IMR-90 (cell line): ENCODE measurements around the gene GJD2. TPM values are rescaled to one million over a fixed set of nuclear protein-coding genes. Genes with fewer than 3 reads are reported as not detected.

Experiments used
- ATAC-seq: fragments of 200-7000 bp; cut with Tn5 transposase; 2 replicates; pipeline ENCODE4 v1.9.1; 2020; ENCODE audit warnings: low read depth, mild to moderate bottlenecking, moderate library complexity
- BruUV-seq: library from RNA; stranded (reverse); fragments of 400-500 nt; replicated peaks from 2 replicates; lab custom pipeline; 2021; lab: Mats Ljungman, UMichigan
- CTCF ChIA-PET: fragments of 300-600 bp; formaldehyde crosslinking; extraction: SDS; loops from one replicate; lab custom pipeline; 2021; ENCODE audit warnings: antibody characterized with exemption; lab: Yijun Ruan, JAX
- POLR2A ChIA-PET: fragments of 300-600 bp; sonication (Branson Sonifier 250); formaldehyde crosslinking; loops from one replicate; lab custom pipeline; 2022; ENCODE audit warnings: antibody characterized with exemption; ENCODE audit not compliant: unreplicated experiment; lab: Charles Lee
- DNase-seq: peaks from one replicate; pipeline ENCODE4 v3.0.0; 2013
- H2AFZ ChIP-seq: replicated peaks from 2 replicates; pipeline ENCODE3; 2013; ENCODE audit warnings: low read length, mild to moderate bottlenecking; ENCODE audit not compliant: poor library complexity
- H2AK5ac ChIP-seq: 2 replicates; pipeline ENCODE4 v1.6.1; 2013; ENCODE audit warnings: low read depth, low read length, inconsistent platforms
- H2AK9ac ChIP-seq: replicated peaks from 2 replicates; pipeline ENCODE3; 2013; ENCODE audit warnings: mild to moderate bottlenecking, low read depth, low read length, moderate library complexity; ENCODE audit not compliant: poor library complexity
- H2BK120ac ChIP-seq: 2 replicates; pipeline ENCODE4 v1.6.1; 2013; ENCODE audit warnings: low read depth, low read length, inconsistent platforms
- H2BK15ac ChIP-seq: 3 replicates; pipeline ENCODE4 v1.6.1; 2013; ENCODE audit warnings: low read depth, low read length, inconsistent platforms
- H2BK20ac ChIP-seq: 2 replicates; pipeline ENCODE4 v1.6.1; 2013; ENCODE audit warnings: low read depth, mild to moderate bottlenecking, inconsistent platforms, low read length, moderate library complexity
- H2BK5ac ChIP-seq: 2 replicates; pipeline ENCODE4 v1.6.1; 2013; ENCODE audit warnings: mild to moderate bottlenecking, low read depth, low read length, inconsistent platforms; ENCODE audit not compliant: poor library complexity, severe bottlenecking
- H3K14ac ChIP-seq: replicated peaks from 2 replicates; pipeline ENCODE4 v1.6.1; 2013; ENCODE audit warnings: low read depth, low read length, inconsistent platforms
- H3K18ac ChIP-seq: 2 replicates; pipeline ENCODE4 v1.6.1; 2013; ENCODE audit warnings: low read depth, low read length, control low read depth
- H3K23ac ChIP-seq: 2 replicates; pipeline ENCODE4 v1.6.1; 2013; ENCODE audit warnings: low read depth, low read length, inconsistent platforms
- H3K27ac ChIP-seq: 2 replicates; pipeline ENCODE4 v1.5.1; 2013; ENCODE audit warnings: mild to moderate bottlenecking, control low read depth, low read length; ENCODE audit not compliant: insufficient read depth
- H3K27me3 ChIP-seq: 2 replicates; pipeline ENCODE4 v1.6.1; 2013; ENCODE audit warnings: low read length; ENCODE audit not compliant: control insufficient read depth, insufficient read depth
- H3K36me3 ChIP-seq: 2 replicates; pipeline ENCODE4 v1.6.1; 2013; ENCODE audit warnings: low read length, mixed read lengths; ENCODE audit not compliant: control insufficient read depth, insufficient read depth
- H3K4ac ChIP-seq: 2 replicates; pipeline ENCODE4 v1.6.1; 2013; ENCODE audit warnings: low read depth, low read length, inconsistent platforms
- H3K4me1 ChIP-seq: 2 replicates; pipeline ENCODE4 v1.6.1; 2013; ENCODE audit warnings: low read length, mixed read lengths; ENCODE audit not compliant: control insufficient read depth, insufficient read depth
- H3K4me2 ChIP-seq: 2 replicates; pipeline ENCODE4 v1.6.1; 2013; ENCODE audit warnings: low read depth, mild to moderate bottlenecking, control low read depth, low read length, moderate library complexity
- H3K4me3 ChIP-seq: 2 replicates; pipeline ENCODE4 v1.5.1; 2013; ENCODE audit warnings: low read depth, mild to moderate bottlenecking, control low read depth, low read length, moderate library complexity; ENCODE audit not compliant: insufficient read depth
- H3K56ac ChIP-seq: 2 replicates; pipeline ENCODE4 v1.6.1; 2013; ENCODE audit warnings: low read length, inconsistent platforms; ENCODE audit not compliant: insufficient read depth; ENCODE audit errors: extremely low read depth
- H3K79me1 ChIP-seq, 2 experiments: 2 replicates each; pipeline ENCODE4 v1.6.1; 2013; ENCODE audit warnings: low read length in 2 of 2, inconsistent platforms in 1 of 2, low read depth in 1 of 2
- H3K9ac ChIP-seq: 2 replicates; pipeline ENCODE4 v1.6.1; 2013; ENCODE audit warnings: low read depth, low read length, control low read depth
- H3K9me1 ChIP-seq: 2 replicates; pipeline ENCODE4 v1.6.1; 2013; ENCODE audit warnings: low read length, inconsistent platforms; ENCODE audit not compliant: insufficient read depth
- H3K9me3 ChIP-seq: 2 replicates; pipeline ENCODE4 v1.6.1; 2013; ENCODE audit warnings: low read length; ENCODE audit not compliant: control insufficient read depth, insufficient read depth
- H4K20me1 ChIP-seq: 2 replicates; pipeline ENCODE4 v1.6.1; 2013; ENCODE audit warnings: low read length, inconsistent platforms; ENCODE audit not compliant: insufficient read depth
- H4K5ac ChIP-seq: 2 replicates; pipeline ENCODE4 v1.6.1; 2013; ENCODE audit warnings: mild to moderate bottlenecking, low read depth, low read length, control low read depth
- H4K8ac ChIP-seq, 2 experiments: 2 replicates each; pipeline ENCODE4 v1.6.1; 2013; ENCODE audit warnings: low read depth in 2 of 2, low read length in 2 of 2, control low read depth in 1 of 2, inconsistent platforms in 1 of 2
- H4K91ac ChIP-seq: 2 replicates; pipeline ENCODE4 v1.6.1; 2013; ENCODE audit warnings: low read depth, low read length, inconsistent platforms; ENCODE audit not compliant: insufficient read depth
- BHLHE40 ChIP-seq: fragments of 150-350 bp; IDR thresholded peaks from 2 replicates; pipeline ENCODE4 v1.6.1; 2016; ENCODE audit warnings: mild to moderate bottlenecking, low read depth, low read length
- CEBPB ChIP-seq: IDR thresholded peaks from 2 replicates; pipeline ENCODE4 v1.6.1; 2012; ENCODE audit warnings: low read depth, low read length, improper control_type of control experiment
- CHD1 ChIP-seq: IDR thresholded peaks from 2 replicates; pipeline ENCODE4 v1.6.1; 2012; ENCODE audit warnings: low read depth, low read length, improper control_type of control experiment
- MAFK ChIP-seq: IDR thresholded peaks from 2 replicates; pipeline ENCODE4 v1.6.1; 2012; ENCODE audit warnings: low read depth, low read length, improper control_type of control experiment
- MXI1 ChIP-seq: IDR thresholded peaks from 2 replicates; pipeline ENCODE4 v1.6.1; 2012; ENCODE audit warnings: low read depth, mild to moderate bottlenecking, low read length, moderate library complexity, borderline replicate concordance
- NFE2L2 ChIP-seq: fragments of 150-350 bp; IDR thresholded peaks from 2 replicates; pipeline ENCODE4 v1.6.1; 2016; ENCODE audit warnings: low read depth, mild to moderate bottlenecking, low read length
- POLR2A ChIP-seq: IDR thresholded peaks from 2 replicates; pipeline ENCODE4 v1.6.1; 2012; ENCODE audit warnings: mild to moderate bottlenecking, low read depth, low read length
- RAD21 ChIP-seq: IDR thresholded peaks from 2 replicates; pipeline ENCODE4 v1.6.1; 2012; ENCODE audit warnings: low read length, improper control_type of control experiment
- RFX5 ChIP-seq: IDR thresholded peaks from 2 replicates; pipeline ENCODE4 v1.8.0; 2012; ENCODE audit warnings: low read depth, mild to moderate bottlenecking, low read length, moderate library complexity
- SMC3 ChIP-seq: fragments of 150-350 bp; IDR thresholded peaks from 2 replicates; pipeline ENCODE4 v1.6.1; 2016; ENCODE audit warnings: low read depth, mild to moderate bottlenecking, antibody characterized with exemption, low read length, moderate library complexity
- WGBS, 2 experiments: methylation state at CpG; one replicate each; pipeline versions ENCODE4 v1.1.5 to v1.1.7; 2013; ENCODE audit warnings: missing lambda C conversion rate in 2 of 2; ENCODE audit not compliant: insufficient read length in 1 of 2; ENCODE audit errors: extremely low coverage in 2 of 2; 5-methylcytosine and 5-hydroxymethylcytosine counted together
- dilution Hi-C: fragments of 300-500 bp; cut with HindIII; formaldehyde crosslinking; loops from one replicate; pipeline ENCODE4 v1.14.3; 2018; ENCODE audit warnings: low sequenced_read_pairs; ENCODE audit not compliant: unreplicated experiment
- in situ Hi-C: fragments of 300-500 bp; cut with MboI; formaldehyde crosslinking; loops from 3 replicates; pipeline ENCODE4 v1.14.3; 2019; ENCODE audit warnings: low sequenced_read_pairs, inconsistent platforms, mixed read lengths
- intact Hi-C: fragments of 100-400 bp; cut with micrococcal nuclease; formaldehyde crosslinking; loops from 2 replicates; pipeline ENCODE4 v1.10.0; 2022
- polyA plus RNA-seq, 3 experiments: library from polyadenylated mRNA; depleted of rRNA; stranded (reverse); fragments of >200 nt; gene quantifications; 2 replicates each; pipeline ENCODE4 v1.2.3, GENCODE V29; 2012; ENCODE audit warnings: low replicate concordance in 1 of 3
- total RNA-seq: library from RNA; depleted of rRNA; stranded (reverse); fragments of >200 nt; gene quantifications from 2 replicates; pipeline ENCODE4 v1.2.3, GENCODE V29; 2012
- TF ChIP-seq, protein P1 (sequence below): fragments of 150-350 bp; IDR thresholded peaks from 2 replicates; pipeline ENCODE4 v1.6.1; 2016; ENCODE audit warnings: low read depth, mild to moderate bottlenecking, low read length, moderate library complexity, borderline replicate concordance
- TF ChIP-seq, protein P2 (sequence below): fragments of 150-350 bp; IDR thresholded peaks from 2 replicates; pipeline ENCODE4 v1.6.1; 2017; ENCODE audit warnings: mild to moderate bottlenecking, antibody characterized with exemption, low read length, low read depth
- TF ChIP-seq, protein P3 (sequence below): conservative IDR thresholded peaks from 2 replicates; pipeline ENCODE4 v1.5.1; 2012; ENCODE audit warnings: mild to moderate bottlenecking, low read depth, low read length, improper control_type of control experiment

GJD2 gene
- total and polyA plus RNA-seq, 2 of the 4 experiments (the other 2 are of a cell fraction) = not detected

DNA sequence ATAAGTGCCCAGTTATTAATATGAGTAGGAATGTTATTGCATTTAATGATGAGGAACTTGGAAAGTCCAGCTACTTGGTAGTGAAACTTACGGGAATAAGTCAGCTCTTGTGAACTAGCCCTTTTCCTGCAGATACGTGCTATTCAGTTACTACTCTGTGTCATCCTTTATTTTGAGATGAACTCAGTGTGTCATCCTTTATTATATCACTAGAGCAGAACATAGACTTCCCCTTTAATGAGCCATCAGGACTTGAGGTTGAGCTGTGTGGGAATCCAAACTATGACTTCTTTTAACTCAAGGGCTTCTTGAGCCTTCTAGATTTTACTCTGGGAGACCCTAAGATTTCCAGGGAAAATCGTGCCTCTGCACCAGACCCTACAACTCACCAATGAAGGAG lies 36.9 kb upstream of the GJD2 start:
- DNase-seq (peak; percentile 35), ATAC-seq (no peak)
- no peak overlapping the region for H4K8ac ChIP-seq
- BruUV-seq = no TSS peak
- peaks cover 5% of the 10 kb centered on the region for H3K27me3 ChIP-seq
- ChIA-PET POLR2A (no interaction called here), CTCF (interaction anchor here (0.6 kb wide), 1 partner anchor 74 kb away, joined by 3 read pairs; no protein-coding TSS in a partner anchor)
- H2BK15ac ChIP-seq = no peak overlapping the region
- H3K9ac ChIP-seq = no peak overlapping the region
- no peak overlapping the region for H3K27ac ChIP-seq
- in situ Hi-C loops = no loop called here
- H4K20me1 ChIP-seq = no peaks in the 10 kb centered on the region
- H2BK120ac ChIP-seq = no peak overlapping the region
- intact Hi-C loops = no loop called here
- dilution Hi-C loops = no loop called here
- no peak overlapping the region for H3K4me2 ChIP-seq
- H3K4ac ChIP-seq = no peak overlapping the region
- H3K23ac ChIP-seq = no peak overlapping the region
- TF ChIP-seq, protein P1, sequence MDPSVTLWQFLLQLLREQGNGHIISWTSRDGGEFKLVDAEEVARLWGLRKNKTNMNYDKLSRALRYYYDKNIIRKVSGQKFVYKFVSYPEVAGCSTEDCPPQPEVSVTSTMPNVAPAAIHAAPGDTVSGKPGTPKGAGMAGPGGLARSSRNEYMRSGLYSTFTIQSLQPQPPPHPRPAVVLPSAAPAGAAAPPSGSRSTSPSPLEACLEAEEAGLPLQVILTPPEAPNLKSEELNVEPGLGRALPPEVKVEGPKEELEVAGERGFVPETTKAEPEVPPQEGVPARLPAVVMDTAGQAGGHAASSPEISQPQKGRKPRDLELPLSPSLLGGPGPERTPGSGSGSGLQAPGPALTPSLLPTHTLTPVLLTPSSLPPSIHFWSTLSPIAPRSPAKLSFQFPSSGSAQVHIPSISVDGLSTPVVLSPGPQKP = no peak
- TF ChIP-seq MXI1 = no peak
- no peak for TF ChIP-seq POLR2A
- TF ChIP-seq, protein P2, sequence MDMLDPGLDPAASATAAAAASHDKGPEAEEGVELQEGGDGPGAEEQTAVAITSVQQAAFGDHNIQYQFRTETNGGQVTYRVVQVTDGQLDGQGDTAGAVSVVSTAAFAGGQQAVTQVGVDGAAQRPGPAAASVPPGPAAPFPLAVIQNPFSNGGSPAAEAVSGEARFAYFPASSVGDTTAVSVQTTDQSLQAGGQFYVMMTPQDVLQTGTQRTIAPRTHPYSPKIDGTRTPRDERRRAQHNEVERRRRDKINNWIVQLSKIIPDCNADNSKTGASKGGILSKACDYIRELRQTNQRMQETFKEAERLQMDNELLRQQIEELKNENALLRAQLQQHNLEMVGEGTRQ = no peak
- TF ChIP-seq SMC3 = no peak
- no peak for TF ChIP-seq RAD21
- no peak for TF ChIP-seq MAFK
- TF ChIP-seq BHLHE40 = no peak
- TF ChIP-seq RFX5 = no peak
- TF ChIP-seq CEBPB = no peak
- TF ChIP-seq NFE2L2 = no peak
- TF ChIP-seq CHD1 = no peak
- TF ChIP-seq, protein P3, sequence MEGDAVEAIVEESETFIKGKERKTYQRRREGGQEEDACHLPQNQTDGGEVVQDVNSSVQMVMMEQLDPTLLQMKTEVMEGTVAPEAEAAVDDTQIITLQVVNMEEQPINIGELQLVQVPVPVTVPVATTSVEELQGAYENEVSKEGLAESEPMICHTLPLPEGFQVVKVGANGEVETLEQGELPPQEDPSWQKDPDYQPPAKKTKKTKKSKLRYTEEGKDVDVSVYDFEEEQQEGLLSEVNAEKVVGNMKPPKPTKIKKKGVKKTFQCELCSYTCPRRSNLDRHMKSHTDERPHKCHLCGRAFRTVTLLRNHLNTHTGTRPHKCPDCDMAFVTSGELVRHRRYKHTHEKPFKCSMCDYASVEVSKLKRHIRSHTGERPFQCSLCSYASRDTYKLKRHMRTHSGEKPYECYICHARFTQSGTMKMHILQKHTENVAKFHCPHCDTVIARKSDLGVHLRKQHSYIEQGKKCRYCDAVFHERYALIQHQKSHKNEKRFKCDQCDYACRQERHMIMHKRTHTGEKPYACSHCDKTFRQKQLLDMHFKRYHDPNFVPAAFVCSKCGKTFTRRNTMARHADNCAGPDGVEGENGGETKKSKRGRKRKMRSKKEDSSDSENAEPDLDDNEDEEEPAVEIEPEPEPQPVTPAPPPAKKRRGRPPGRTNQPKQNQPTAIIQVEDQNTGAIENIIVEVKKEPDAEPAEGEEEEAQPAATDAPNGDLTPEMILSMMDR = no peak
- no peak overlapping the region for H2BK20ac ChIP-seq
- H3K4me1 ChIP-seq = peaks cover 2% of the 10 kb centered on the region; the same call in 1 of the 2 replicates
- no peak overlapping the region for H3K18ac ChIP-seq
- no peak overlapping the region for H3K14ac ChIP-seq
- no peak overlapping the region for H2BK5ac ChIP-seq
- no peaks in the 10 kb centered on the region for H3K9me1 ChIP-seq
- H3K79me1 ChIP-seq = no peaks in the 10 kb centered on the region
- WGBS, 2 experiments = no CpG with 5 or more reads among the region's 3 CpGs
- H2AFZ ChIP-seq = no peak overlapping the region
- no peak overlapping the region for H3K56ac ChIP-seq
- H2AK9ac ChIP-seq = no peak overlapping the region
- no peak overlapping the region for H2AK5ac ChIP-seq
- no peaks in the 10 kb centered on the region for H3K36me3 ChIP-seq
- no peak overlapping the region for H4K91ac ChIP-seq
- no peak overlapping the region for H4K5ac ChIP-seq
- H3K9me3 ChIP-seq = no peaks in the 10 kb centered on the region
- H3K4me3 ChIP-seq = no peak overlapping the region
